D721Med (cell line): Measurements from ENCODE around the gene ZMIZ2.
A peak's percentile ranks its signal among the peaks of the same experiment; 100 is the strongest.
"Not testable (repeated sequence)": the region's sequence is repeated elsewhere in the genome, so short reads cannot be mapped to it uniquely, and the experiment has no call there.

Experiments
- DNase-seq: peaks from one replicate; pipeline ENCODE4 v3.0.0; 2011; ENCODE audit warnings: low spot score; ENCODE audit not compliant: insufficient read length
- FAIRE-seq: peaks from 2 replicates; lab custom pipeline; 2011; peaks lifted over from hg19 to GRCh38; lab: Jason Lieb, UNC
- CTCF ChIP-seq: IDR thresholded peaks from 2 replicates; pipeline ENCODE4 v1.5.1; 2012; ENCODE audit warnings: mild to moderate bottlenecking, control low read depth; ENCODE audit not compliant: insufficient read depth; ENCODE audit errors: missing control alignments

The ZMIZ2 gene

DNA sequence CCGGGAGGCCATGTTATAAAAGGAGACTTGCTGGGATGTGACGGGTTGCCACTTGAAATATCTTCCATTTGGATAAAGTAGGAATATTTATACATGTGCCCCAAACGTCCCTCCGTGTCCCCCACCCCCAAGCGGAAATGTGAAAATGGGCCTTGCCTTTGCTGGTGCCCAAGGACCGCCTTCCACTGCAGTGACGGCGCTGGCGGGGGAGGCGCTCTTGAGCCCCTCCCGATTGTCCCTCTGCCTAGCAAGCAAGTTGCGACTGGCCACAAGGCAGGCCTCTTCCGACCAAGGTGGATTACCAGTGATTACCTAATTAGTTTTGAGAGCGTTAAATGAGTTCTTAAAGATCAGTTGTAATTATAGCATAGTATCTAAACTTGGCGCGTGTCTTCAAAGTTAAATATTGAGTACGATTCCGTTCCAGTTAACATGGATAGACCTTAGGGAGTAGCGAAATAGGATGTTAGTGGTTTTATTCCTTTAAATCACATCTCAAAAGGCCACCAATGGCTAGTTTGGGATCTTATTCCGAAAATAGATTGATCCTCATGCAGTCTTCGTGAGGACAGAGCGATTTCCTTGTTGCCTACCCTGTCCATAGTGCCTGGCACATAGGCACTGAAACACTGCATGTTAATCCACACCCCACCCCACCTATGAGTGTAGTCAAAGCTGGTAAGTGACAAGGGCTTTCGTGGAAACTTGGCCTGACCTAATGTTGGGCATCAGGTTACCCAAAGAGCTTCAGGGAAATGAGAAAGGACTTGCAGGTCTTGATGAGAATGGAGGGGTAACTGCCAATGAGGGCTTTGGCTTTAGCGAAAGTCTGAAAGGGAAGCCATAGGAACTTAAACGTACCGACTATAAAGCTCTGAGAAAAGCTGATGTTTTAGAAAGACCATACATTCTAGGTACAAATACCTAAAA lies 48.9 kb downstream of the ZMIZ2 start:
- peak; percentile 45 for TF ChIP-seq CTCF
- DNase-seq (peak; percentile 38), FAIRE-seq (no peak)

GRCh38 chr7:44798649-44799305 lies 50.1 kb downstream of the ZMIZ2 start:
- no peak for TF ChIP-seq CTCF
- no peak for FAIRE-seq
- no peak for DNase-seq

GRCh38 chr7:44799939-44800338 lies 51.3 kb downstream of the ZMIZ2 start:
- DNase-seq (no peak), FAIRE-seq (no peak)
- no peak for TF ChIP-seq CTCF

GRCh38 chr7:44801890-44802289 lies 53.2 kb downstream of the ZMIZ2 start:
- no peak for TF ChIP-seq CTCF

GRCh38 chr7:44802418-44803025 lies 53.9 kb downstream of the ZMIZ2 start:
- no peak for FAIRE-seq

More at GRCh38 chr7:44801890-44802289, 53.2 kb downstream of the ZMIZ2 start:
- FAIRE-seq, result no peak
- DNase-seq, result no peak

DNA sequence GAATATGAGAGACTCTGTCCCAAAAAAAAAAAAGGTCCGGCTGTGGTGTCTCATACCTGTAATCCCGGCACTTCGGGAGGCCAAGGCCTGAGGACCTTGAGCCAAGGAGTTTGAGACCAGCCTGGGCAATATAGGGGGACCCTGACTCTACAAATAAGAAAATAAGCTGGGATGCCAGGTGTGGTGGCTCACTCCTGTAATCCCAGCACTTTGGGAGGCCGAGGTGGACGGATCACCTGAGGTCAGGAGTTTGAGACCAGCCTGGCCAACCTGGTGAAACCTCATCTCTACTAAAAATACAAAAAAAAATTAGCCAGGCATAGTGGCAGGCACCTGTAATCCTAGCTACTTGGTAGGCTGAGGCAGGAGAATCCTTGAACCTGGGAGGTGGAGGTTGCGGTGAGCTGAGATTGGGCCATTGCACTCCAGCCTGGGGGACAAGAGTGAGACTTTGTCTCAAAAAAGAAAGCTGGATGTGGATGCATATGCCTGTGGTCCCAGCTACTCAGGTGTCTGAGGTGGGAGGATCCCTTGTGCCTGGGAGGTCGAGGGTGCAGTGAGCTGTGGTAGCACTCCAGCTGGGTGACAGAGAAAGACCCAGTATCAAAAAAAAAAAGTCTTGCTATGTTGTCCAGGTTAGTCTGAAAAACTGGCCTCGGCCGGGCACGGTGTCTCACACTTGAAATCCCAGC lies 55.3 kb downstream of the ZMIZ2 start:
- not testable (repeated sequence) for FAIRE-seq, DNase-seq

More at GRCh38 chr7:44802418-44803025, 53.9 kb downstream of the ZMIZ2 start:
- no peak for DNase-seq
- TF ChIP-seq CTCF, result no peak

DNA sequence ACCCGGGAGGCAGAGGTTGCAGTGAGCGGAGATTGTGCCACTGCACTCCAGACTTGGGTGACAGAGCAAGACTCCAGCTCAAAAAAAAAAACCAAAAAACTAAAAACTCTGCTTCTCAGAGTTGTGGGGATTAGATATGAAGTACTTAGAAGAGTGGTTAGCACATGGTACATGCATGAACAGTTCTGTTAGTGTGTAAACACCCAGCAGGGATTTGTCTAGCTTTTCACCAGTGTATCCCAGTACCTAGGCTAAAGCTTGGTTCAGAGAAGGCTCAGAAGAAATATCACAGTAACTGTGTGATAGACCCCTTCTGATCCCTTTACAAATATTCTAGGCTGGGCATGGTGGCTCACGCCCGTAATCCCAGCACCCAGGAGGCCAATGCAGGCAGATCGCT lies 57.3 kb downstream of the ZMIZ2 start:
- no peak for TF ChIP-seq CTCF
- FAIRE-seq (no peak), DNase-seq (no peak)
